GM21786 (cell line): ENCODE measurements around the gene PRLR.

ENCODE experiments used
- ATAC-seq: cut with Tn5 transposase; IDR thresholded peaks from one replicate; pipeline ENCODE4 v1.9.1; 2021; ENCODE audit not compliant: unreplicated experiment

PRLR gene

GRCh38 chr5:35091704-35092103, 138.6 kb downstream of the PRLR start:
- no peak for ATAC-seq

DNA sequence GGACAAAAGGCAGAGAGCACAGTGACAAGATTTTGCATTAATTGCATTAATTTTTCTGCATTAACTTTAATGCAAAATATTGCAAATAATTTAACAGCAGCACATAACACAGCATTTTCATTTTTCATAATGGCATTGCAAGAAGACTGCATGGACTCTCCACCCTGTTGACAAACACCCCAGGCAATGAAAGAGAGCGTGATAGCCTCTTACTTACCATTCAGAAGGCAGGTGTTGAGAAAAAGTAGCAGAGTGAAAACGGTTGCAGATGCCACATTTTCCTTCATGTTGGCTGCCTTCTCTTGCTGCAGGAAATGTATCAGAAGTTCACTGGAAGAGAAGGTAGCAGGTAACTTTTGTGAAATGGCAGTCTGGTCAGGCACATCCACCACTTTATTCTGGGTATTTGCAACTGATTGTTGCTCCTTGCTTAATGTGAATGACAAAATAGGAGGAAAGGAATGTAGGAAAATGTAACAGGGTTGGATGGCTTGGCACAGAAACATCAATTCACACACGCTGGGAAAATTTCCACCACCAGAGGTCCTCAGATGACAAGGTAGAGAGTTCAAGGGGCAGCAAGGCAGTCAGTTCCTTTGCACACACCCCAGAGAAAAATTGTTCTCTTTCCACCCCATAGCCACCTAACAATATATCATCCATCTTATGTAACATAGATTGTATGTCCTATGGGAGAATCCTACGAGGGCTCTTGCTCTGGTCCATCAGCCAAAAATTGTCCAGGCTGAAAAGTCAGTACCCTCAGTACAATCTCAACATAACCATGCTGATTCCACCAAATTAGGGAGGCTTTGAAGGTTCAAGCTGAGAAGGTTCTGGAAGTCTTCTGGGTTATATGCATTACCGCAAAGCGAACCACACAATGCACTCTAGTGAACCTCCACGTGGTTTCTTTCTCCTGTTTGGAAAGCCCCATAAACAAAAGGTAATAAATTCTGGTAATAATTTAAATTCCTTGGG, 140.7 kb downstream of the PRLR start:
- peak; percentile 58 for ATAC-seq

DNA sequence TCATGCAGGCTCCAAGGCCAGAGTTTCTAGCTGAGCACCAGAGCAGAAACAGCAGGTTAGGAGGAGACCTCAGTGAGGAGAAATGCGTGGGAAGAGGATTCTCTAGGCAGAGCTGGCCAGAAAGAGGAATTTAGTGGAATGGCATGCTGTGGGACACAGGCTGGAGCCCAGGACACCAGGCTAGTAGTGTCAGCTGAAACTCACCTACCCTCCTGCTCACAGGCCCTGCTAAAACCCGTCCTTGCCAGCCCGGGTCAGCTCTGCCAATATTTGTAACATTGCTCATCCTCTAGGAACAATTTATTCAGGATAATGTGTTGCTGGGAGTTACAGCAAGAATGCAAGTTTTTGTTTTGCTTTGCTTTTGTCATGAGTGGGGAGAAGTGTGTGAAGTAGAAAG, 142.3 kb downstream of the PRLR start:
- ATAC-seq = no peak

DNA sequence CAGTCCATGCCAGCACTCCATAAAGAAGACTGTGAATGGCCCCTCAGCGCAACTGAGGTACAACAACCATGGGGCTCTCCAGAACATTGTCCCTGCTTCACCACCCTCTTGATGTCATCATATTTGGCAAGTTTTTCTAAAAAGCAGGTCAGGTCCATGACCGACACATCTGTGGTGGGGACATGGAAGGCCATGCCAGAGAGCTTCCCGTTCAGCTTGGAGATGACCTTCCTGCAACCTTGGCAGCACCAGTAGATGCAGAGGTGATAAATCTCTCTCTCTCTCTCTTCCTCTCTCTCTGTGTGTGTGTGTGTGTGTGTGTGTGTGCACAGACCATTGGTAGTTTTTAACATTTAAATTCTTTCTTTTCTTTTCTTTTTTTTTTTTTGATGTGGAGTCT, 147.1 kb downstream of the PRLR start:
- ATAC-seq = no peak

DNA sequence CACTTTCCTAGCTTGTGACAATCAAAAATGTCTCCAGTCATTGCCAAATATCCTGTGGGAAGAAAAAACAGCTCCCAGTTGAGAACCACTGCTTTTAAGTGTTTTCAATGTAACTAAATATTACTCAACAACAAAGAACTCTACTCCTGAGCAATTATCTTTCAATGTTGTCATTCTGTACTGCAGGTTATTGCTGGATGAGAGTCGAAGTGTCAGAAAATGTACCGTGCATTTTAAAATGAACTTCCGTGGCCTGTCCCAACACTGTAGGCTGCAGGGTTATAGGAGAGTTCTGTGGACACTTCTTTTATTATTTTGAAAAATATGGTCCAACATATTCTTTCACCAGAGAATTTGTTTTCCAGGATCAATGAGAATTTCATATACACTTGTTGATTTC, 147.8 kb downstream of the PRLR start:
- ATAC-seq = no peak

GRCh38 chr5:35081134-35081533, 149.2 kb downstream of the PRLR start:
- ATAC-seq = no peak

DNA sequence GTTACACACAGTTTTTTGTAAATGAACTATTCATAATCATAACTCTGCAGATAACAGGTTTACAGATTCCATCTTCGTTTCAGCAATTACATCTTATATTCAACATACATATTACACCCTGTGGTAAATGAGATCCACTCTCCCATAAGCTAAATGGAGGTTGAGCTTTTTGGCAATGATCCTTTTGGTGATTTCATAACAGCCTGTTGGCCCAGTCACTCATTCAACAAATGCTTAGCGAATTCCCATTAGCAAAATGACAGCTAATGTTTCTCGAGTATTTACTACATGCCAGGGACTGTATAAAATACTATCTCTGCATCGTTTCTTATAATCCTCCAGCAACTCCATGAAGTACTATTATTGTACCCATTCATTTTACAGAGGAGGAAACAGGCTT, 157.1 kb downstream of the PRLR start:
- no peak for ATAC-seq

GRCh38 chr5:35069188-35069587, 161.1 kb downstream of the PRLR start:
- ATAC-seq = no peak

DNA sequence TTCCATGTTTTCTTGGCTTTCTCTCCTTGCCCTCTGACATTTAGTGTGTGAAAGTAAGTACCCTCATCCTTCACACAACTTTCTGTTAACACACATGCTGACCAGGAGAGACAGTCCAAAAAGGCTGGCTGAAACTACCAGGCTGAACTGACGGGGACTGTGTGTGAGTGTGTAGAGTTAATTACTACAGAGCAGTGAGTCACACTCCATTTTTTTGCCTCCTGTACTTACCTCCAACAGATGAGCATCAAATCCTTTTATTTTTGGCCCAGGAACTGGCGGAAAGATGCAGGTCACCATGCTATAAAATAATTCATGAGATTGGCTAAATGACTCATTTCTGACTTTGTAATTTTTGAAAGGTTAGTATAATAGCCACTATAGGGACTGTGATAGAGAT, 162.3 kb downstream of the PRLR start:
- ATAC-seq = no peak

- peak; percentile 87 for ATAC-seq
Measured at GRCh38 chr5:35066260-35066795, 164.0 kb downstream of the PRLR start.

DNA sequence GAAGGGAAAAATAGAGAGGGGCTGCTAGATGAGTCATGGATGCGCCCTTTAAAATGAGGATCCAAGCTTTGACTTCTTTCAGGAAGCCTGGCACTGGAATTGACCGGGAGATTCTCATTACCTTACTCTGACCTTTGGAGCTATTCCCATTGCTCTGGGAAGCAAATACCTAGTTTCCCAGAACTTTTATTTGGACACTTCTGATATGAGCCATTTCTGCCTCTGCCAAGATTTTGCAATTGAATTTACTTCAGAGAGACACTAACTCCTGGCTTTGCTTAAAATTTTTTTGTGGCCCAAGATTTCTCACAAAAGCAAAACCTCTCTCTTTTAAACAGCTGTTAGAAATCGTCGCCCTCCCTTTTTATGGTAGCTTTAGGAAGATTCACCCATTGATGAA, 166.9 kb downstream of the PRLR start:
- ATAC-seq = no peak

- no peak for ATAC-seq
Measured at GRCh38 chr5:35061211-35061770, 169.0 kb downstream of the PRLR start.

GRCh38 chr5:35060236-35060635, 170.1 kb downstream of the PRLR start:
- ATAC-seq = no peak

DNA sequence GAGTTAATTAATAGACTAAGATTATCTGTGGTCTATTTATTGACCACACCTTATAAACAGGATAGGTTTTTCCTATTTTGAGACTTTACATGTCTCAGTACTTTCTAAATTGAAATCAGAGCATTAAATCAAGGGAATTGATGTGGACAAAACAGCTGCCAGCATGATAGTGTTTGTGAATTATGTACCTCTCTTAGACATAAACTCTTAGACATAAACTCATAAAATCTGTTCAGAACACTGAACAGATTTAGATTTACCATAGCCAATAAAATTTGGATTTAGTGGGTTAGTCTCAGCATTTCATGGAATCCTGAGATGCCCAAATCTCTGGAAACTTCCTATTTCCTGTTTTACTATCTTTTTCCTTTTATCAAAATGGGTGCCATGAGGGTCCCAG, 171.0 kb downstream of the PRLR start:
- no peak for ATAC-seq

DNA sequence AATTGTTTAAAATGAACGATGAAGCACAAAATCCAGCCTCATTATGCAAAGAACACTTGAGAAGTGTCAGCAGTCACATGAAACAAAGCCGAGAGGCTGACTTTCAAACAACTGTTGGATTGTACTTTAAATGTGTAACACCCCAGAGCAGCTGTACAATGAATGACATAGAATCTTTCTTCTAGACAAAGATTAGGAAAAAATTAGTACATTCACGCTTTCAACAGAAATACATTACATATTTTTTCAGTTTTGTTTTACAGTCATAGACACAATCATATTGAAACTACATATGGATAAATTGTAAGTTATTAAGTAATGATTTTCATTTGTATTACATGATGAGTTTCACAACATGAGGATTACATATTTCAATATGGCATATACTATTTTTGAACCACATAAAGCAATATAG, 171.9 kb downstream of the PRLR start:
- ATAC-seq = peak; percentile 91

- ATAC-seq = no peak
Measured at GRCh38 chr5:35056686-35057085, 173.6 kb downstream of the PRLR start.

DNA sequence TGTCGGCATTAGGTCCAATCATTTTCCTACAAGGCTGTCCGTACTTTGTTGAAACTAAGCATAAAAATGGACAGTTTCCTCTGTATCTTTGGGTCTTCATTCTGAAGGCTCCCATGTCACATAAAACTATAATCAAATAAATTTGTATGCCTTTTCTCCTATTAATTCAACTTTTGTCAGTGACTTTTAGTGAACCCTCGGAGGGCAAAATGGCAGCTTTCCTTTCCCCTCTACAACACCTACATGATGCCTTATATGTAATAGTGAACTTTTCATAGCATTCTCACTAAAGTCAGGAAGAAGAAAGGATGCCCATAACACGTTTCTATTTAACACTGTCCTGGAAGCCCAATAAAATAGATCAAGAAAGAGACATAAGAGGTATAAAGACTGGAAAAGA, 177.4 kb downstream of the PRLR start:
- no peak for ATAC-seq

DNA sequence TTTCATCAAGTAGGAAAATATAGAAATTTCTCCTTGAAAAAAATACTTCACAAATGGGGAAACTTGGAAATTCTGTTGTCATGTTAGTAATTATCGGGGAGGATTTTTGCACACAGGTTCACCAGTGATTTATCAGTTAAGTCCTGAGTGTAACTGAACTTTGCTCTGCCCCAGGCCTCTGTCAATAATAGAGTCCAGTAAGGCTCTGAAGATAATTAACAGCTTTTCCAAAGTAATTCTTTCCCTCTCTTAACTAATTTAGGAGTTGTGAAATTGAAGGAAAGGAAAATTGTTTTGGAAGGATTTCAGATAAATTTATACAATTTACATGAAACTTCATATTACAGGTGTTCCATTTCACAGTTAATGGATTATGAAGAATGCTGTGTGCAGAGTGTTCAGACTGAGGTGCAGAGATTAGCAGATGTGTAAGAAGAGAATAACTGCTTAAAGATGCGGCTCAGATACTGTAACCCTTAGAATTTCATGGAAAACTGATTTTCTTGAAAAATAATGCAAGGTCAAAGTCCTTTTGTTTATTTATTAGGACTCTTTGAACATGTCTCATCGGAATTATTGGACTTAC, 179.7 kb downstream of the PRLR start:
- no peak for ATAC-seq

GRCh38 chr5:35048910-35049309, 181.4 kb downstream of the PRLR start:
- no peak for ATAC-seq

DNA sequence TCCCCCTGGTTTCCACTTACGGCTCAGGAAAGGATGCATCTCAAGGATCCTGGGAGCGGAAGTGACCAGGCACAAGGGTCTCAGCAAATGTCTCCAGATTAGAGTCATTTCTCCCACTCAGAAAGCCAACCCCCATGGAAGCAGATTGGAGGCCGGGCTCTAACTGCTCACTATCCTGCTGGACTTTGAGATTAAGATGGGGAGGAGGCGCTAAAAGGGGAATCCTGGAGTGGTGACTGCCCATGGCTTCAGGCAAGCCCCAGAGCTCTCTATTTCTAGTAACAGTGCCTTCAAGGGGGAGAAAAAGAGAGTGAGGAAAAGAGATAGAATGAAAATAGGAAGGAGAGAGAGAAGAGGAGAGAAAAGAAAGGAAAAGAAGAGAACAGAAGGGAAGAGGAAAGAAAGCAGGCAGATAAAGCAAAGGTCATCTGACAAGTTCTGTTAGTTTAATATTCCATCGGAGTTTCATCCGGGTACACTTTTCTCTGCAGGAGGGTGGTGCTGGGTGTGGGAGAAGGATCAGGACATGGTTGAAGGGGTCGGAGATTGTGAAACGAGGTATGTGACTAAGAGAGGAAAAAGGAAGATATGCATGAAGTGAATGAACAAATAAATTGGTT, 182.4 kb downstream of the PRLR start, which contains the start of gene AGXT2:
AGXT2 (minus strand) TSS at position 165 of the 620 bp plus-strand sequence; CDS start at position 108, 57 bp downstream.
- no peak for ATAC-seq

DNA sequence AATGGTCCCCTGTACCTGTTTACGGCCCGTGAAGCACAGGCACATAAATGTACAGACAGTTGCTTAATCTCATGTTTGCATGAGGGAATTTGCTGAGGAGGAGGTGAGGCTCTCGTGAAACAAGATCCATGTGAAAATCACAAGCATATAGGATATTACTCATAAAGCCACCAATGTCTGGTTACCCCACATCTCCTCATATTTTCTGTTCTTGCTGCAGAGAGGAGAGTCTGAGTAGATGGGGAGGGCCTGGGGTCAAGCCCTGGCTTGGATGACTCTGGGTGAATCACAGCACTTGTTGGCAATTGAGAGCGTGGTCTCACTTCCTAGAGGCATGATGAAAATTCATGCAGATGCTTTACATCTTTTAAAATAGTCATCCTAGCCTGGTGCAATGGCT, 183.5 kb downstream of the PRLR start:
- ATAC-seq = no peak
